Spleen (tissue), 7 donors: ENCODE data around the gene MBD2.

Experiments
- POLR2AphosphoS5 ChIP-seq, 3 donors: sonication (generic); formaldehyde crosslinking; IDR thresholded peaks; one replicate each; pipeline ENCODE4 v1.5.1; 2017; ENCODE audit warnings: antibody characterized with exemption in 3 of 3
- TF ChIP-seq, protein P1 (sequence below), 11 experiments: fragments of 200-600 bp in 7 of 11; fragments of 450-650 bp in 4 of 11; sonication (generic) in 4 of 11; IDR thresholded peaks in 8 of 11; conservative IDR thresholded peaks in 3 of 11; 1 replicate in 7 of 11; 2 replicates in 4 of 11; pipeline versions ENCODE4 v1.4.0 to v1.8.0; 2016 to 2021; ENCODE audit warnings: antibody characterized with exemption in 11 of 11, inconsistent platforms in 4 of 11, mild to moderate bottlenecking in 1 of 11
- donor health status: DM: no; HTN: no; CAD: no; lungs with moderate emphysema.
- donor health status: DM: no; HTN: no; CAD: no.
- donor health status: DM: no; HTN: no; CAD: no.

DNA sequence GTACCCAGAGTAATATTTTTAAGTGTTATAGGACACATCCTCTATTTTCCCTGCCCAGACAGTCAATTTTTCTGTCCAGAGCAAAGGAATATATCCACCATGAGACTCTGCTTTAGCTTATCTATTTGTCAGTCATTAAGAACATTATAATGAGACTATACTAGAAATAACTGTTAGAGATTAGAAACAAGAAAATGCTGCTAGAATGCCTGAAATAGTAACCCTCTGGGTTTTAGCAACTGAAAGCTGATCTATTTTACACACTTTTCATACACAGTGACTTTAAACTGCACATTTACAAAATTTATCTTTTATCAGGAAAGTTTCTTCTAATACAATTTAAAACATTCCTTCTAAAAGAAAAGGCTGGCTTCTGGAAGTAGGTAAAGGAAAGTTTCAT is 39.6 kb downstream of the MBD2 start:
- TF ChIP-seq, protein P1, sequence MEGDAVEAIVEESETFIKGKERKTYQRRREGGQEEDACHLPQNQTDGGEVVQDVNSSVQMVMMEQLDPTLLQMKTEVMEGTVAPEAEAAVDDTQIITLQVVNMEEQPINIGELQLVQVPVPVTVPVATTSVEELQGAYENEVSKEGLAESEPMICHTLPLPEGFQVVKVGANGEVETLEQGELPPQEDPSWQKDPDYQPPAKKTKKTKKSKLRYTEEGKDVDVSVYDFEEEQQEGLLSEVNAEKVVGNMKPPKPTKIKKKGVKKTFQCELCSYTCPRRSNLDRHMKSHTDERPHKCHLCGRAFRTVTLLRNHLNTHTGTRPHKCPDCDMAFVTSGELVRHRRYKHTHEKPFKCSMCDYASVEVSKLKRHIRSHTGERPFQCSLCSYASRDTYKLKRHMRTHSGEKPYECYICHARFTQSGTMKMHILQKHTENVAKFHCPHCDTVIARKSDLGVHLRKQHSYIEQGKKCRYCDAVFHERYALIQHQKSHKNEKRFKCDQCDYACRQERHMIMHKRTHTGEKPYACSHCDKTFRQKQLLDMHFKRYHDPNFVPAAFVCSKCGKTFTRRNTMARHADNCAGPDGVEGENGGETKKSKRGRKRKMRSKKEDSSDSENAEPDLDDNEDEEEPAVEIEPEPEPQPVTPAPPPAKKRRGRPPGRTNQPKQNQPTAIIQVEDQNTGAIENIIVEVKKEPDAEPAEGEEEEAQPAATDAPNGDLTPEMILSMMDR (IDR thresholded peaks at IDR 0.05 in 8 of 11, conservative IDR thresholded peaks at IDR 0.05 in 3 of 11): no peak
- no peak for TF ChIP-seq POLR2AphosphoS5 (IDR thresholded peaks at IDR 0.05)
